Right forelimb (tissue), 1 donor: Measurements from ENCODE around the gene OTOP2.

Experiments used
- DNase-seq: peaks from one replicate; pipeline ENCODE4 v3.0.0-alpha.2; 2018

OTOP2 gene

GRCh38 chr17:74924250-74924948, at the start of gene OTOP2:
OTOP2 (plus strand) TSS chr17:74924273; CDS start chr17:74924633, 360 bp downstream.
- no peak for DNase-seq

- no peak for DNase-seq
Observed at GRCh38 chr17:74874615-74875037, 49.4 kb upstream of the OTOP2 start.

- no peak for DNase-seq
Observed at GRCh38 chr17:74875155-74875976, 48.7 kb upstream of the OTOP2 start.

- DNase-seq, result no peak
Observed at GRCh38 chr17:74875977-74876593, 48.0 kb upstream of the OTOP2 start.

- no peak for DNase-seq
Observed at GRCh38 chr17:74877592-74878548, 46.2 kb upstream of the OTOP2 start.

- no peak for DNase-seq
Observed at GRCh38 chr17:74878658-74879057, 45.4 kb upstream of the OTOP2 start.

- DNase-seq, result no peak
Observed at GRCh38 chr17:74879308-74879707, 44.8 kb upstream of the OTOP2 start.

GRCh38 chr17:74881073-74881472, 43.0 kb upstream of the OTOP2 start:
- DNase-seq, result no peak

- DNase-seq, result no peak
Observed at GRCh38 chr17:74882517-74883240, 41.4 kb upstream of the OTOP2 start.

- no peak for DNase-seq
Observed at GRCh38 chr17:74883241-74883745, 40.8 kb upstream of the OTOP2 start.

GRCh38 chr17:74888469-74888868, 35.6 kb upstream of the OTOP2 start:
- no peak for DNase-seq

- DNase-seq, result no peak
Observed at GRCh38 chr17:74890554-74890953, 33.5 kb upstream of the OTOP2 start.

GRCh38 chr17:74892013-74892841, 31.8 kb upstream of the OTOP2 start:
- DNase-seq, result no peak

GRCh38 chr17:74892974-74893911, 30.8 kb upstream of the OTOP2 start, which contains the start of gene FADS6:
FADS6 (minus strand) TSS chr17:74893633; CDS start chr17:74893595, 38 bp downstream.
- no peak for DNase-seq

- no peak for DNase-seq
Observed at GRCh38 chr17:74893936-74894671, 30.0 kb upstream of the OTOP2 start.

- no peak for DNase-seq
Observed at GRCh38 chr17:74898376-74898946, 25.6 kb upstream of the OTOP2 start.

- DNase-seq, result no peak
Observed at GRCh38 chr17:74900208-74900607, 23.9 kb upstream of the OTOP2 start.
